OCI-LY3 (cell line): ENCODE results near the gene ADSS1.

Experiments
- H2AFZ ChIP-seq: fragments of 200-600, 300-600 bp; shearing (Covaris generic); 2 replicates; pipeline ENCODE4 v1.6.0; 2014; ENCODE audit warnings: antibody characterized with exemption, low read depth, low read length
- H3K27ac ChIP-seq: fragments of 200-600, 300-600 bp; sonication (generic); 2 replicates; pipeline ENCODE4 v1.5.1; 2014; ENCODE audit warnings: mild to moderate bottlenecking, low read length, moderate library complexity, mixed read lengths
- H3K27me3 ChIP-seq: fragments of 200-600, 300-600 bp; sonication (generic); 2 replicates; pipeline ENCODE4 v1.6.1; 2014; ENCODE audit warnings: low read depth, low read length, mixed read lengths
- H3K36me3 ChIP-seq: fragments of 200-600, 300-600 bp; sonication (generic); replicated peaks from 2 replicates; pipeline ENCODE3; 2014; ENCODE audit warnings: low read depth, low read length, mixed read lengths
- H3K4me1 ChIP-seq: fragments of 300-600, 200-600 bp; sonication (generic); 2 replicates; pipeline ENCODE4 v1.6.1; 2014; ENCODE audit warnings: low read length, mixed read lengths
- H3K4me2 ChIP-seq: fragments of 200-600, 300-600 bp; sonication (generic); 2 replicates; pipeline ENCODE4 v1.6.1; 2014; ENCODE audit warnings: low read length, mixed read lengths
- H3K4me3 ChIP-seq: fragments of 300-600, 200-600 bp; sonication (generic); 2 replicates; pipeline ENCODE4 v1.5.1; 2014; ENCODE audit warnings: antibody characterized with exemption, mild to moderate bottlenecking, low read length, moderate library complexity
- H3K79me2 ChIP-seq: fragments of 300-600, 200-600 bp; shearing (Covaris generic); 2 replicates; pipeline ENCODE4 v1.6.1; 2014; ENCODE audit warnings: mild to moderate bottlenecking, low read length, mixed read lengths
- H3K9ac ChIP-seq: fragments of 300-600, 200-600 bp; shearing (Covaris generic); 2 replicates; pipeline ENCODE4 v1.6.0; 2014; ENCODE audit warnings: mild to moderate bottlenecking, low read length, moderate library complexity
- H3K9me3 ChIP-seq: fragments of 200-600, 300-600 bp; shearing (Covaris generic); 2 replicates; pipeline ENCODE4 v1.6.1; 2014; ENCODE audit warnings: low read length, mixed read lengths; ENCODE audit not compliant: insufficient read depth
- H4K20me1 ChIP-seq: fragments of 200-600, 300-600 bp; sonication (generic); 2 replicates; pipeline ENCODE4 v1.6.1; 2016; ENCODE audit warnings: low read length, mixed read lengths; ENCODE audit not compliant: insufficient read depth
- EZH2phosphoT487 ChIP-seq: fragments of 200-600 bp; shearing (Covaris generic); IDR thresholded peaks from 2 replicates; pipeline ENCODE4 v1.6.1; 2018; ENCODE audit warnings: antibody characterized with exemption, mixed run types, low read depth
- TF ChIP-seq, protein P1 (sequence below): fragments of 200-600, 300-600 bp; sonication (generic); IDR thresholded peaks from 2 replicates; pipeline ENCODE4 v1.5.1; 2014; ENCODE audit warnings: antibody characterized with exemption, low read length, low read depth

The ADSS1 gene

DNA sequence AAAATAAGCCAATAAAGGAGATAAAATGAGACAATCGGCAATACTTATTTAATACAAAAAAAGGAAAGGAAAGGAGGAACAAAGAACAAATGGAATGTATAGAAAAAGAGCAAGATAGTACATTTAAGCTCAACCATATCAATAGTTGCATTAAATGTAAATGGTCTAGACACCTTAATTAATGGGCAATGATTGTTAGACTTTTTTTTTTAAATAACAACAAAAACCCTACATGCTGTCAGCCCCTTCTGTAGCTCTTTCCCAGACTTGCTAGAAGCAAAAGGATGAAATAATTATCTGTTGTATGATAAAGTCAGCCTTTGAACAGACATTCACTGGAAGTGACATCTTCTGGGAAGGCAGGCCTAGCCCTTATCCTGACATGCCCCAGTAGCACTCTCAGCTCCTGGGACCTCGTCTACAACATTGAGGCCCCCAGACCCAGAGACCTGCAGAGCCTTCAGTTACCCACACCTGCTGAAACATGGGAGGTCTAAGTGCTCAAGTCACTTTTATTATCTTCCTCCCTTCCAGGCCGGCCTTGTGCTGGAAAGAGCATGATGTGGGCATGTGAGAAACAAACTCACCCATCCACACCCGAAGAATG is 42.3 kb downstream of the ADSS1 start:
- Histone ChIP-seq H3K27me3 (no peaks in the 10 kb centered on the region), H2AFZ (no peak overlapping the region), H4K20me1 (no peaks in the 10 kb centered on the region), H3K9ac (no peak overlapping the region), H3K79me2 (no peaks in the 10 kb centered on the region), H3K4me3 (no peak overlapping the region), H3K4me1 (0 out of 2 replicates have a peak, but pooled peaks cover 2% of the 10 kb centered on the region), H3K36me3 (peaks cover 22% of the 10 kb centered on the region), H3K4me2 (no peak overlapping the region), H3K27ac (no peak overlapping the region), H3K9me3 (no peaks in the 10 kb centered on the region)
- TF ChIP-seq, protein P1, sequence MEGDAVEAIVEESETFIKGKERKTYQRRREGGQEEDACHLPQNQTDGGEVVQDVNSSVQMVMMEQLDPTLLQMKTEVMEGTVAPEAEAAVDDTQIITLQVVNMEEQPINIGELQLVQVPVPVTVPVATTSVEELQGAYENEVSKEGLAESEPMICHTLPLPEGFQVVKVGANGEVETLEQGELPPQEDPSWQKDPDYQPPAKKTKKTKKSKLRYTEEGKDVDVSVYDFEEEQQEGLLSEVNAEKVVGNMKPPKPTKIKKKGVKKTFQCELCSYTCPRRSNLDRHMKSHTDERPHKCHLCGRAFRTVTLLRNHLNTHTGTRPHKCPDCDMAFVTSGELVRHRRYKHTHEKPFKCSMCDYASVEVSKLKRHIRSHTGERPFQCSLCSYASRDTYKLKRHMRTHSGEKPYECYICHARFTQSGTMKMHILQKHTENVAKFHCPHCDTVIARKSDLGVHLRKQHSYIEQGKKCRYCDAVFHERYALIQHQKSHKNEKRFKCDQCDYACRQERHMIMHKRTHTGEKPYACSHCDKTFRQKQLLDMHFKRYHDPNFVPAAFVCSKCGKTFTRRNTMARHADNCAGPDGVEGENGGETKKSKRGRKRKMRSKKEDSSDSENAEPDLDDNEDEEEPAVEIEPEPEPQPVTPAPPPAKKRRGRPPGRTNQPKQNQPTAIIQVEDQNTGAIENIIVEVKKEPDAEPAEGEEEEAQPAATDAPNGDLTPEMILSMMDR: no peak
- TF ChIP-seq EZH2phosphoT487: no peak

DNA sequence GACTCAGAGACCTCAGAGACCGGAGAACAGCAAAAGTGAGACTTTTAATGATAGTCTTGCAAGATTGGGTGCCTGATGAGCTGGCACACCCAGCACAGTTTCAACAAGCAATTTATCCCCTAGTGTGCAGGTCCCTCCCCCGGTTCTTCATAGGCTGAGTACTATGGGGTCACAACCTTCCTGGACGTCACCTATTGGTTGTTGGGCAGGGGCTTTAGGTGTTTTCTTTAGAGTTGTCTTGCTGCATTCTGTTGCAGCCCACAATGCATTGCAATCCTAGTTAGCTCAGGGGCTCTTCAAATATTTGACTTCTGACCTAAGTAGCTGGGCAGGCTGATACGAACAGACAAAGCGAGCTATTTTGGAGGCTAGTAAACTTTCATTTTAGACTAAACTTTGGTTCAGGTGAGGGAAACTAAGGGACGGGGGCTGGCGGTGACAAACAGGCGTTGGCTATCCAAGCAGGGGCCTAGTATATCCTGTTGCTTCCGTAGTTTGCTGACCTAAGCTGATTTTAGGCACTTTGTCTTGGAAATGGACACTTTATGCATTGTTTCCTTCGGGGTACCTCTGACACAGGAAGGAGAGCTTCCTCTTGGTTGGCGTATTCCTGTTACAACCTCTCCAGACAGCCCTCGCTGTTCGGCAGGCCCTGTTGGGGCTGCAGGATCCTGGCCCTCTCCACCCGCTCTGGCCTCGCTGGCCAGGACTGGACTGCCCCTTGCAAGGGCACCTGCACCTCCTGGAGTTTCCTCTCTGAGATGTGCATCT is 43.0 kb downstream of the ADSS1 start:
- 0 out of 2 replicates have a peak, but pooled peaks cover 2% of the 10 kb centered on the region for H3K4me1 ChIP-seq
- H3K9ac ChIP-seq: no peak overlapping the region
- no peak for TF ChIP-seq EZH2phosphoT487
- TF ChIP-seq, protein P1: no peak
- peaks cover 26% of the 10 kb centered on the region for H3K36me3 ChIP-seq
- H4K20me1 ChIP-seq: no peaks in the 10 kb centered on the region
- H3K27me3 ChIP-seq: no peaks in the 10 kb centered on the region
- H3K4me2 ChIP-seq: no peak overlapping the region
- H3K9me3 ChIP-seq: no peaks in the 10 kb centered on the region
- no peak overlapping the region for H3K4me3 ChIP-seq
- H3K79me2 ChIP-seq: no peaks in the 10 kb centered on the region
- no peak overlapping the region for H3K27ac ChIP-seq
- H2AFZ ChIP-seq: no peak overlapping the region

DNA sequence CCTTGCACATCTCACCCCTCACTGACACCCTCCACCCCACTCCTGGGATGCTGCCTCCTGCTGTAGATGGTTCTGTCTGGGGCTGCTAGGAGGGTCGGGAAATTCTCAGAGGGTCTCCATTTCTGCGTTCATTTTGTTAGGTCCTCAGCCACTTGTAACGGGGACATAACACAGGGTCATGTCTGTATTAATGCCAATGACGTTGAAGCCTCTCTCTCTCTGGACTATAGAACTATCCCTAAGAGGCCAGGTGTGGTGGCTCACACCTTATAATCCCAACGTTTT is 43.5 kb downstream of the ADSS1 start:
- no peak overlapping the region for H3K4me3 ChIP-seq
- H2AFZ ChIP-seq: no peak overlapping the region
- no peak overlapping the region for H3K9ac ChIP-seq
- TF ChIP-seq, protein P1: no peak
- TF ChIP-seq EZH2phosphoT487: no peak
- H3K36me3 ChIP-seq: peaks cover 27% of the 10 kb centered on the region
- no peaks in the 10 kb centered on the region for H3K9me3 ChIP-seq
- 0 out of 2 replicates have a peak, but pooled peaks cover 2% of the 10 kb centered on the region for H3K4me1 ChIP-seq
- H3K79me2 ChIP-seq: no peaks in the 10 kb centered on the region
- no peaks in the 10 kb centered on the region for H3K27me3 ChIP-seq
- no peaks in the 10 kb centered on the region for H4K20me1 ChIP-seq
- no peak overlapping the region for H3K4me2 ChIP-seq
- H3K27ac ChIP-seq: no peak overlapping the region

DNA sequence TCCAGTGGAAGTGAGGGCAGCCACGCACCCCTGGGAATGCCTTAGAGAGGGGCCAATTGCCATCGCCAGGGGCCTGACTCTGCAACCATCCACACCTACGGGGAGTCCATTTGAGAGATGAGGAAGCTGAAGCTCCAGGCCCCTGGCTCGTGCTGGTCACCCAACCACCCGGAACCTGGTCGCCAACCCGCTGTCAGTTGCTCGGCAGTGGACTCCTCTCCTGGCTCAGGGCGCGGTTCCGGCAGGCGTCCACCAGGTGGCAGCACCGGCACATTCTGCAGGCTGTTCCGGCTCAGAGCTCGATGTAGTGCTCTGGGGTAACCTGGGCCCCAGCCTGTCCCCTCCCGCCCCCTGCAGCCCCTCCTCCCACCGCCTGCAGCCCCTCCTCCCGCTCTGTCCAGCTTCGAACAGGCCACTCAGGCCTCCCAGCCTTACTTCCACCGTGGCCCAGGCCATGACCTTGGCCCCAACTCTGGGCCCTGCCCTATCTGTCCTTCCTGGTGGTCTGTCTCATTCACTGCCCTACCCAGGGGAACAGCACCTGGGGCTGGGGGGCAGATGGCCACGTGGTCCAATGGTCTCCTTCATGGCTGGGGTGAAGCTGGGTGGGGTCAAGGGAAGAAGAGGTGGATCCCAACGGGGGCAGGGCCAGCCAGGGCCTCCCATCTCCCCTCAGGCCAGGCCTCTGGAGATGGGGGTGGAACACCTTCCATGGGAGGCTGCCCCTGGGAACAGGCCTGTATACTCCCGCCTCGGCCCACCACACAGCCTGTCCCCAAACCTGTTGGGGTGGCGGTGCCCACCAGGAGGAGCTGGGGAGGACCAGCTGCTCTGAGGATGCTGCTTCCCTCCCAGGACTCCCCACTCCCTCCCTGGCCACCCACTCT is 44.7 kb downstream of the ADSS1 start:
- Histone ChIP-seq H2AFZ (no peak overlapping the region), H3K4me3 (no peak overlapping the region), H3K79me2 (no peaks in the 10 kb centered on the region), H3K9ac (no peak overlapping the region), H3K27me3 (no peaks in the 10 kb centered on the region), H3K4me1 (0 out of 2 replicates have a peak, but pooled peaks cover 2% of the 10 kb centered on the region), H4K20me1 (no peaks in the 10 kb centered on the region), H3K36me3 (peaks cover 29% of the 10 kb centered on the region), H3K27ac (no peak overlapping the region), H3K4me2 (no peak overlapping the region), H3K9me3 (no peaks in the 10 kb centered on the region)
- TF ChIP-seq, protein P1: peak; percentile 71
- TF ChIP-seq EZH2phosphoT487: no peak
